Measurements from ENCODE around the gene POLD4. TPM values are rescaled to one million over a fixed set of nuclear protein-coding genes. Genes with fewer than 3 reads are reported as not detected.
"Not testable (repeated sequence)": the region's sequence is repeated elsewhere in the genome, so short reads cannot be mapped to it uniquely, and the experiment has no call there.

Gene POLD4
- total RNA-seq, result 39.9 TPM
- long read RNA-seq, transcript POLD4-205 (4 exons, 1,486 nt), result minor isoform, 14 of 69 reads
- long read RNA-seq, transcript POLD4-207 (4 exons, 584 nt), result minor isoform, 9 of 69 reads
- long read RNA-seq, transcript POLD4-209 (2 exons, 860 nt), result minor isoform, 9 of 69 reads
- long read RNA-seq, transcript POLD4-201 (4 exons, 918 nt), result major isoform, 29 of 69 reads
- long read RNA-seq, partial matches to known transcripts, result 1 of 69 reads
- long read RNA-seq, other reads (novel, unspliced or antisense), result 0 of 69 reads

GRCh38 chr11:67353317-67354074, at the start of gene POLD4:
TSS of gene POLD4 (minus strand) at chr11:67353546. CDS start at chr11:67353399, 147 bp downstream.
- intact Hi-C loops (cut with DNase I), result no loop called here
- ATAC-seq (ENCODE audit: poor library complexity), result peak; percentile 94

GRCh38 chr11:67403085-67403484, 49.7 kb upstream of the POLD4 start:
- intact Hi-C loops (cut with DNase I); ATAC-seq (ENCODE audit: poor library complexity); DNase-seq: not testable (repeated sequence)

More at GRCh38 chr11:67353317-67354074, at the start of gene POLD4:
- peak; percentile 99 for DNase-seq

- intact Hi-C loops (cut with DNase I); ATAC-seq (ENCODE audit: poor library complexity); DNase-seq: not testable (repeated sequence)
These were observed 49.0 kb upstream of the POLD4 start for GRCh38 chr11:67402192-67402839.

- DNase-seq (peak; percentile 93), ATAC-seq (ENCODE audit: poor library complexity) (peak; percentile 89)
- intact Hi-C loops (cut with DNase I), result loop anchor here (2.0 kb wide), 1 partner anchor 67 kb away; the partner anchor contains the start of gene TMEM134
These were observed 48.3 kb upstream of the POLD4 start, which contains the start of gene PPP1CA for GRCh38 chr11:67401495-67402191. TSS of gene PPP1CA (minus strand) at chr11:67401858. CDS start at chr11:67401782, 76 bp downstream.

- DNase-seq (peak; percentile 57), ATAC-seq (ENCODE audit: poor library complexity) (no peak)
- intact Hi-C loops (cut with DNase I), result loop anchor here (2.0 kb wide), 1 partner anchor 68 kb away; the partner anchor contains the start of gene TMEM134
These were observed 47.7 kb upstream of the POLD4 start for GRCh38 chr11:67400942-67401494.

GRCh38 chr11:67400251-67400941, 47.0 kb upstream of the POLD4 start:
- DNase-seq, result peak; percentile 61
- intact Hi-C loops (cut with DNase I), result loop anchor here (2.0 kb wide), 1 partner anchor 68 kb away; the partner anchor contains the start of gene TMEM134
- ATAC-seq (ENCODE audit: poor library complexity), result peak; percentile 1

GRCh38 chr11:67398661-67399563, 45.6 kb upstream of the POLD4 start:
- DNase-seq (no peak), ATAC-seq (ENCODE audit: poor library complexity) (no peak)
- intact Hi-C loops (cut with DNase I), result no loop called here

- ATAC-seq (ENCODE audit: poor library complexity) (no peak), DNase-seq (no peak)
- intact Hi-C loops (cut with DNase I), result no loop called here
These were observed 44.8 kb upstream of the POLD4 start for GRCh38 chr11:67397986-67398660.

- intact Hi-C loops (cut with DNase I), result no loop called here
- DNase-seq, result no peak
- no peak for ATAC-seq (ENCODE audit: poor library complexity)
These were observed 44.2 kb upstream of the POLD4 start for GRCh38 chr11:67397536-67397935.

- no peak for ATAC-seq (ENCODE audit: poor library complexity)
- DNase-seq, result no peak
- intact Hi-C loops (cut with DNase I), result no loop called here
These were observed 43.4 kb upstream of the POLD4 start for GRCh38 chr11:67396587-67397389.

GRCh38 chr11:67396259-67396581, 42.9 kb upstream of the POLD4 start:
- intact Hi-C loops (cut with DNase I), result no loop called here
- DNase-seq (no peak), ATAC-seq (ENCODE audit: poor library complexity) (no peak)

- intact Hi-C loops (cut with DNase I), result no loop called here
- no peak for ATAC-seq (ENCODE audit: poor library complexity)
- DNase-seq, result no peak
These were observed 42.4 kb upstream of the POLD4 start for GRCh38 chr11:67395555-67396258.

GRCh38 chr11:67393990-67394389, 40.6 kb upstream of the POLD4 start:
- ATAC-seq (ENCODE audit: poor library complexity) (no peak), DNase-seq (no peak)
- intact Hi-C loops (cut with DNase I), result loop anchor here (5.0 kb wide), 1 partner anchor 113 kb away; the partner anchor contains the start of genes CDK2AP2 and PITPNM1

- intact Hi-C loops (cut with DNase I), result loop anchor here (5.0 kb wide), 1 partner anchor 114 kb away; the partner anchor contains the start of genes CDK2AP2 and PITPNM1
- ATAC-seq (ENCODE audit: poor library complexity) (no peak), DNase-seq (no peak)
These were observed 40.1 kb upstream of the POLD4 start for GRCh38 chr11:67393437-67393836.
